Rectal smooth muscle tissue (tissue), 1 donor: ENCODE measurements around the gene MDN1.
"Not testable (repeated sequence)": the region's sequence is repeated elsewhere in the genome, so short reads cannot be mapped to it uniquely, and the experiment has no call there.

ENCODE experiments used
- H3K27ac ChIP-seq: one replicate; pipeline ENCODE4 v1.7.0; 2013; ENCODE audit warnings: low read depth, low read length, inconsistent platforms
- H3K27me3 ChIP-seq: one replicate; pipeline ENCODE4 v1.7.0; 2013; ENCODE audit warnings: low read length; ENCODE audit not compliant: control insufficient read depth, insufficient read depth
- H3K36me3 ChIP-seq: one replicate; pipeline ENCODE4 v1.7.0; 2013; ENCODE audit warnings: low read length; ENCODE audit not compliant: control insufficient read depth, insufficient read depth
- H3K4me1 ChIP-seq: one replicate; pipeline ENCODE4 v1.7.0; 2013; ENCODE audit warnings: low read length; ENCODE audit not compliant: control insufficient read depth, insufficient read depth
- H3K4me3 ChIP-seq: one replicate; pipeline ENCODE4 v1.7.0; 2013; ENCODE audit warnings: low read length
- H3K9ac ChIP-seq: one replicate; pipeline ENCODE4 v1.7.0; 2013; ENCODE audit warnings: low read length

Gene MDN1

GRCh38 chr6:89655122-89655521 is 164.5 kb downstream of the MDN1 start:
- H3K9ac ChIP-seq = no peak overlapping the region
- H3K4me1 ChIP-seq = no peaks in the 10 kb centered on the region
- no peaks in the 10 kb centered on the region for H3K27me3 ChIP-seq
- peaks cover 39% of the 10 kb centered on the region for H3K36me3 ChIP-seq
- H3K27ac ChIP-seq = no peak overlapping the region
- H3K4me3 ChIP-seq = no peak overlapping the region

GRCh38 chr6:89650579-89650978 is 169.0 kb downstream of the MDN1 start:
- Histone ChIP-seq H3K4me3 (no peak overlapping the region), H3K9ac (no peak overlapping the region), H3K27ac (no peak overlapping the region), H3K36me3 (peaks cover 31% of the 10 kb centered on the region), H3K4me1 (no peaks in the 10 kb centered on the region), H3K27me3 (no peaks in the 10 kb centered on the region)

GRCh38 chr6:89649682-89650081 is 169.9 kb downstream of the MDN1 start:
- H3K4me3 ChIP-seq = no peak overlapping the region
- no peak overlapping the region for H3K27ac ChIP-seq
- H3K4me1 ChIP-seq = no peaks in the 10 kb centered on the region
- peaks cover 30% of the 10 kb centered on the region for H3K36me3 ChIP-seq
- no peak overlapping the region for H3K9ac ChIP-seq
- no peaks in the 10 kb centered on the region for H3K27me3 ChIP-seq

GRCh38 chr6:89644864-89645263 is 174.7 kb downstream of the MDN1 start:
- Histone ChIP-seq H3K36me3 (peaks cover 19% of the 10 kb centered on the region), H3K9ac (no peak overlapping the region), H3K4me3 (no peak overlapping the region), H3K27ac (no peak overlapping the region), H3K4me1 (no peaks in the 10 kb centered on the region), H3K27me3 (no peaks in the 10 kb centered on the region)

GRCh38 chr6:89643406-89643805 is 176.2 kb downstream of the MDN1 start:
- Histone ChIP-seq H3K36me3 (peaks cover 14% of the 10 kb centered on the region), H3K27ac (no peak overlapping the region), H3K4me3 (no peak overlapping the region), H3K4me1 (peaks cover 4% of the 10 kb centered on the region), H3K27me3 (no peaks in the 10 kb centered on the region), H3K9ac (no peak overlapping the region)

GRCh38 chr6:89642956-89643355 is 176.6 kb downstream of the MDN1 start:
- H3K9ac ChIP-seq = no peak overlapping the region
- H3K27ac ChIP-seq = no peak overlapping the region
- H3K4me1 ChIP-seq = peaks cover 4% of the 10 kb centered on the region
- H3K27me3 ChIP-seq = no peaks in the 10 kb centered on the region
- H3K36me3 ChIP-seq = peaks cover 14% of the 10 kb centered on the region
- H3K4me3 ChIP-seq = no peak overlapping the region

GRCh38 chr6:89641581-89641980 is 178.0 kb downstream of the MDN1 start:
- not testable (repeated sequence) for H3K27ac ChIP-seq, H3K36me3 ChIP-seq, H3K4me1 ChIP-seq, H3K9ac ChIP-seq, H3K27me3 ChIP-seq, H3K4me3 ChIP-seq

- H3K4me3 ChIP-seq = no peak overlapping the region
- H3K36me3 ChIP-seq = no peaks in the 10 kb centered on the region
Observed at GRCh38 chr6:89640804-89641203, 178.8 kb downstream of the MDN1 start.

GRCh38 chr6:89638320-89639195 is 181.0 kb downstream of the MDN1 start, which contains the start of gene LYRM2:
Gene LYRM2, minus strand, starts transcription at chr6:89638747. Its CDS starts 31 bp downstream, at chr6:89638716.
- Histone ChIP-seq H3K9ac (peak within 1 kb of the TSS; percentile 55), H3K4me3 (peak within 1 kb of the TSS; percentile 72), H3K36me3 (no peaks in the 10 kb centered on the region), H3K27ac (peak within 1 kb of the TSS; percentile 88), H3K27me3 (no peaks in the 10 kb centered on the region), H3K4me1 (peaks cover 4% of the 10 kb centered on the region)

More at GRCh38 chr6:89640804-89641203, 178.8 kb downstream of the MDN1 start:
- Histone ChIP-seq H3K4me1 (peaks cover 4% of the 10 kb centered on the region), H3K27ac (no peak overlapping the region), H3K9ac (no peak overlapping the region), H3K27me3 (no peaks in the 10 kb centered on the region)

GRCh38 chr6:89637960-89638319 is 181.7 kb downstream of the MDN1 start:
- Histone ChIP-seq H3K4me3 (peak overlapping the region; percentile 72), H3K27me3 (no peaks in the 10 kb centered on the region), H3K36me3 (no peaks in the 10 kb centered on the region), H3K4me1 (peaks cover 4% of the 10 kb centered on the region), H3K9ac (peak overlapping the region; percentile 55), H3K27ac (peak overlapping the region; percentile 88)

GRCh38 chr6:89636412-89636811 is 183.2 kb downstream of the MDN1 start:
- not testable (repeated sequence) for H3K4me1 ChIP-seq, H3K9ac ChIP-seq

GRCh38 chr6:89630488-89630887 is 189.1 kb downstream of the MDN1 start:
- Histone ChIP-seq H3K4me3 (no peak overlapping the region), H3K9ac (no peak overlapping the region), H3K27me3 (no peaks in the 10 kb centered on the region), H3K27ac (no peak overlapping the region), H3K4me1 (no peaks in the 10 kb centered on the region), H3K36me3 (peaks cover 5% of the 10 kb centered on the region)

More at GRCh38 chr6:89636412-89636811, 183.2 kb downstream of the MDN1 start:
- H3K36me3 ChIP-seq, H3K4me3 ChIP-seq, H3K27me3 ChIP-seq, H3K27ac ChIP-seq: not testable (repeated sequence)

- no peaks in the 10 kb centered on the region for H3K27me3 ChIP-seq
- H3K4me1 ChIP-seq = no peaks in the 10 kb centered on the region
- no peak overlapping the region for H3K4me3 ChIP-seq
- H3K27ac ChIP-seq = no peak overlapping the region
- peaks cover 5% of the 10 kb centered on the region for H3K36me3 ChIP-seq
- H3K9ac ChIP-seq = no peak overlapping the region
Observed at GRCh38 chr6:89623749-89624148, 195.8 kb downstream of the MDN1 start.
